GM08714 (cell line): ENCODE results near the gene FAM174A.
"Not testable (repeated sequence)": the region's sequence is repeated elsewhere in the genome, so short reads cannot be mapped to it uniquely, and the experiment has no call there.

Experiments
- H3K4me3 ChIP-seq: fragments of 200-500 bp; sonication (Bioruptor generic); 2 replicates; pipeline ENCODE4 v1.5.1; 2014; ENCODE audit warnings: mild to moderate bottlenecking, low read length, inconsistent platforms
- ZNF274 ChIP-seq: IDR thresholded peaks from 2 replicates; pipeline ENCODE4 v1.6.1; 2012; ENCODE audit warnings: mild to moderate bottlenecking, low read depth, low read length

Gene FAM174A

DNA sequence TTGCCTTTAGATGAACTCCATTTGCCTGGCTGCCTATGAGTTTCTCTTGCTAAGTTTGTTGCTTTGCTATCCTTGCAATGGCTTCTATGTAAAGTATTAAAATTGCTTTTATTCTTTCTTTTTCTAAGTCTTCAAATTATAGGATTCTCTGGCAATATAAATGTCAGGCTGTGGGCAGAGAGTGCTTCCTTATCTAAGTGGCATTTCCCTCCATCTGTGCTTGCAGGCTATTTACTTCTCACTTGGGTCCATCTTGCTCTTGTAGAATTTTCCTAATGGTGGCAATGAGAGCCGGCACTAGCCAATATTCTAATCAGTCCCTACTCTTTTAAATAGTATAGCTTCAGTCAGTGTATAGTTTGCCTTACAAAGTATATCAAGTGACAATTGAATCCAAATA, 63.3 kb downstream of the FAM174A start:
- TF ChIP-seq ZNF274 = no peak
- no peak overlapping the region for H3K4me3 ChIP-seq

DNA sequence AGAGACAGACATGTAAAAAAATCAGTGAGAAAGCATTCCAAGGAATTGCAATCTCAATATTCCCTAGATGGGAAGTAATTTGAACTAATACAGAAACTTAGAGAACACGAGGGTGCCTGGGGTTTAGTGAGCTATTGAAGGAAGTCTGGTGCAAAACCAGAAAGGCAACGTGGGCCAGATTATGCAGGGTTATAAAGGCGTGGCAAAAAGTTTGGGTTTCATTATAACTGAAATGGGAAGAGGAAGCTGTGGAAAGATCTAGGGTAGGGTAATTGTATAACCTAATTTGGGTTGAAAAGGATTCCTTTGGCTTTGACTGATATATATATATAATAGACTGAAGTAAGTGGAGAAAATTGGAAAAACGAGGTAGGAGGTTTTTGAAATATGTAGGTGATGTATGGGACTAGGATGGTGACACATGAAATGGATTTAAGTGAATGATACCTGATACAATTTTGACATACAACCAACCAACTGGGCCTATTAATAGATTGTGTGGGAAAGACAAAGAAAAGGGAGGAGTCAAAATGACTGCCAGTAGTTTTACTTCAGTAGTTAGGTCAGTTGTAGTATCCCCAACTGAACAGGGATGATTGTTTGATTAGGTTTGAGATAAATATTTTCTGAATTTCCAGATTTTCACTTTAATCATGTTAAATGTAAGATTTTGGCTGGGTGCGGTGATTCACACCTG, 65.3 kb downstream of the FAM174A start:
- H3K4me3 ChIP-seq = no peak overlapping the region
- TF ChIP-seq ZNF274 = no peak

DNA sequence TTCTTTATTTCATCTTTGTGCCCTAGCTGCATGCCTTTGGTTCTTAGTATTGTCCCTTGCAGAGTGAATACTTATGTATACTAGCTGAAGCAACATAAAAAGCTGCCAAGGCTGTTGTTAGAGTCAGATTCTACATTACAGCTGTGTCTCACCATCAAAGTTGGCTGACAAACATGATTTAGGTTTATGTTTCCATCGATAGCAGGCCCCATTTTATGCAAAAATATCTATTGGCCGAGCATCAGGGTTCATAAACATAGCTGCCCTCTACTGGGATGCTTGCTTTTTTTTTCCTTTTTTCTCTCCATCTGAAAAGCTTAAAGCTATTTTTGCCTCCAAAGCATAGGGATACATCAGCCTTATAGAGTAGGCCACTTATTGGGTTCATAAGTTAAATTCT, 68.0 kb downstream of the FAM174A start:
- H3K4me3 ChIP-seq = no peak overlapping the region
- TF ChIP-seq ZNF274 = no peak

DNA sequence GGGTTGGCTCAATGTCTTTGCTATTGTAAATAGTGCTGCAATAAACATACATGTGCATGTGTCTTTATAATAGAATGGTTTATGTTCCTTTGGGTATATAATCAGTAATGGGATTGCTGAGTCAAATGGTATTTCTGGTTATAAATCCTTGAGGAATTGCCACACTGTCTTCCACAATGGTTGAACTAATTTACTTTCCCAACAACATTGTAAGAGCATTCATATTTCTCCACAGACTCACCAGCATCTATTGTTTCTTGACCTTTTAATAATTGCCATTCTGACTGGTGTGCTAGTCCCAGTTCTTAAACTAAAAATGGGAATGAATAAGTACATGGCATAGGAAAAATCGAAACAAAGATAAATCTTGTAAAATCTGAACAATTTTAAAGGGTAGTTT, 68.8 kb downstream of the FAM174A start:
- H3K4me3 ChIP-seq = not testable (repeated sequence)

DNA sequence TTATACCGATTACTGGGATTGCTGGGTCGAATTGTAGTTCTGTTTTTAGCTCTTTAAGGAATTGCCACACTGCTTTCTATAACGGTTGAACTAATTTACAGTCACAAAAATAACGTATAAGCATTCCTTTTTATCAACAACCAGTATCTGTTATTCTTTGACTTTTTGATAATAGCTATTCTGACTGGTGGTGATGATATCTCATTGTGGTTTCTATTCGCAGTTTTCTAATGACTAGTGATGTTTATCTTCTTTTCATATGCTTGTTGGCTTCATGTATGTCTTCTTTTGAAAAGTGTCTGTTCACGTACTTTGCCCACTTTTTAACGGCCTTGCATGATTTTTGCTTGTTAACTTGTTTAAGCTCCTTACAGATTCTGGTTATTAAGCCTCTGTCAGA, 74.4 kb downstream of the FAM174A start:
- H3K4me3 ChIP-seq = no peak overlapping the region
- no peak for TF ChIP-seq ZNF274

DNA sequence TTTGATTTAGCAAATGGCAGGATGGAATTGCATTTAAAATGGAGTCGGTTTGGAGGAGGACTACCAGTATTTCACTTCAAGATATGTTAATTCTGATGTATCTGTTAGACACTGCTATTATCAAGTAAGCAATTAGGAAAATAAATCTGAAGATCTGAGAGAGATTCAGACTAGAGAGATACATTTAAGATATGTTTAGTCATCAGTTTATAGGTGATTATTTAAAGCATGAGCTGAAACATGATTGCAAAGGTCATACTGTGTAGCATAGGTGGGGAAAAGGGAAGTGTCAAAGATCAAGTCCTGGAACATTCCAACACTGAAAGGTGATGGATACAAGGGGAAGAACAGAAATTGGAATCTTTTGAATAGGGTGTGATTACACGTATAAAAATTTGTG, 79.1 kb downstream of the FAM174A start:
- no peak for TF ChIP-seq ZNF274
- no peak overlapping the region for H3K4me3 ChIP-seq

DNA sequence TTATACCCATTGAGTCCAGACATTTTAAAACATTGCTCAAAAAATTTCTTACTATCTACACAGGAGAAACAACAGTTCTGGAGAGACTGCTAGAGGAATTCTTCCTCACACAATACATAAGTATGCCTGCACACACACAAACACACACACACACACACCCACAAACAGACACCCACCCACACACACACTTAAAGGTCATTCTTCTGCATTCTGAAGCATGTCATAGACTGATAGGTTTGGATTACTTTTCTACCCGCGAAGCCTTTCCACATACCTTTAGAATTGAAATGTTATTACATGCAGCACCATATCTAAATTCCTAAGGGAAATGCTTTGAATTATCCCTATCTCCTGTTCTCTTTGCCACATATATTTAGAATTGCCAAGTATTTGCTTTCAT, 80.2 kb downstream of the FAM174A start:
- no peak overlapping the region for H3K4me3 ChIP-seq
- TF ChIP-seq ZNF274 = no peak

DNA sequence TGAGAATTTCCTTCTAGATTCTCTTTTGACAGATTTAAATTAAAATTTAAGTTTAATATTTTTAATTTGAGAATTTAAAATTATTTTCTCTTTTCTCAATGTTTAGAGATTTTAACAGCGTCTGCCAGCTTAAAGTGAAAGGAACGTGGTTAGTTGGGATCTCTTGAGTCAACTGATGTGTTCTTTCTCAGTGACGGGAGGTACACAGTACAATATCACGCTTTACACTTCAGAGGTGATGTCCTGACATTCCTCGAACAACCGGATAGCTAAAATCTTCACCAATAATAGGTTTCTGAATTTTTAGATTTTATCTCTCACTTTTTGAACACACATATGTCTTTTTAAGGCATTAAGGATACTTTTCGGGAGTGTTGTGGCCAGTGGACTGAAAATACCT, 81.1 kb downstream of the FAM174A start:
- H3K4me3 ChIP-seq = no peak overlapping the region
- no peak for TF ChIP-seq ZNF274

DNA sequence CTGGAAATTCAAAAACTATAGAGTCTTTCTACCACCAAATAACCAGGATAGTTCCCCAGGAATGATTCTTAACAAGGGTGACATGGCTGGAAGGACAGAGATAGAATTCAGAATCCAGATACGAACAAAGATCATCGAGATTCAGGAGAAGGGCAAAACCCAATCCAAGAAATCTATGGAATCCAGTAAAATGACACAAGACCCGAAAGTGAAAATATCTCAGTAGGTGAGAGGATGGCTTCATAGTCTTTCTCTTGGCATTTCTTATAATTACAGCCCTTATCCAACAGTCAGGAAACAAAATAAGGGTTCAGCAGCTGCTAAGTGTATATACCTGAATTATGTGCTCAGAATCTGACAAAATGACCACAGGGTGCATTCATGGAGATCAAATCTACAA, 81.8 kb downstream of the FAM174A start:
- H3K4me3 ChIP-seq = no peak overlapping the region
- TF ChIP-seq ZNF274 = no peak

DNA sequence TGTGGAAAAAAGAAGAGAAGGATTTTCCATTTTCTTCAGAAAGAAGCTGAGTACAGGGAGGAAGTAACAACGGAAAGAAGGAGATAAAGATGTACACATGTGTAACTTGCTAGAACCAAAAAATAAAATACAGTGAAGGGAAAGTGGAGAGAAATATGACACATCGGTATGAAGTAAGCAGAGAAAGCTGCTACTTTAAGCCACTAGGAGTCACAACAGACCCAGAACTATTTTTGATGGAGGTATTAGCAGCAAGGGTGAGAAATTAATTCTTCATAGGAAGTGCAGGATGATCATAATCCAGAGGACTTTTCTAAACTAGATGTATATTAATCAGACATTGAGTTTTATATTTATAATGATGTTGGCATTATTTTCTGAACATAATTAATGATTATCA, 88.5 kb downstream of the FAM174A start:
- no peak for TF ChIP-seq ZNF274
- no peak overlapping the region for H3K4me3 ChIP-seq

DNA sequence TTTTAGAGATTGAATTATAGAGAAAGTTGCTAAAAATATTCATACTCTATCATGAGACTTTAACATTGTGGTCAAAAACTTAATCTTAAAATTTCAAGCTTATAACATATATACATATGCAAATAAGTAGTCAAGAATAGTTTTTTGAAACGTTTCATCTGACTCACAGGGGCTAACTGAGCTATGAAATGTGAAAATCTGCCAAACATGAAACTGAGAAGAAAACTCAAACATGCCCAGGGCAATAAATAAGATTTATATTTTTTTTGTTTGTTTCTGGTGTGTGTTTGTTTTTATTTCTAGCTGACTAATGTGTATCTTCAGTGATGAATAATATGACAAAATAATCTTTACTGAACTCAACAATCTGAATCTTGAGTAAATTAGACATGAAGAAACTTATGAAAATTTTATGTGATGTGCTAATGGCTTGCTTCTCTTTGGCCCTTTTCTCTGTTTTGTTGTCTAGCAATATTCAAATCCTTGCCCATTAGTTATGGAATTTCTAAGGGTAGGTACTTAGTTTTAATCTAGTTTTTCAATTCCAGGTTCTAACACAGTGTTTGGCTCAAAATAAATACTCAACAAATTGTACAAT, 99.9 kb downstream of the FAM174A start:
- H3K4me3 ChIP-seq = no peak overlapping the region
- TF ChIP-seq ZNF274 = no peak
